Heart left ventricle (tissue), 16 donors: Measurements from ENCODE around the gene HDHD2. TPM values are rescaled to one million over a fixed set of nuclear protein-coding genes. Genes with fewer than 3 reads are reported as not detected.
A peak's percentile ranks its signal among the peaks of the same experiment; 100 is the strongest.

Experiments used
- ATAC-seq, 4 donors: fragments of 200-7000 bp; cut with Tn5 transposase; one replicate each; pipeline ENCODE4 v1.9.1; 2020 to 2022; ENCODE audit warnings: moderate library complexity in 4 of 4, mild to moderate bottlenecking in 3 of 4, moderate number of reproducible peaks in 1 of 4
- DNase-seq, 5 donors: peaks; one replicate each; pipeline ENCODE4 v3.0.0-alpha.2; 2020
- H3K27ac ChIP-seq, 12 donors: fragments of 200-600 bp; sonication (generic) in 4 of 12; one replicate each; pipeline versions ENCODE4 v1.5.0 to v1.8.0; 2016 to 2022; ENCODE audit warnings: mild to moderate bottlenecking in 2 of 12
- H3K27me3 ChIP-seq, 9 donors: fragments of 200-600 bp; sonication (generic) in 2 of 9; one replicate each; pipeline versions ENCODE4 v1.5.1 to v1.8.0; 2016 to 2022; ENCODE audit warnings: mild to moderate bottlenecking in 3 of 9
- H3K36me3 ChIP-seq, 9 donors: fragments of 200-600 bp; sonication (generic) in 2 of 9; one replicate each; pipeline versions ENCODE4 v1.5.0 to v1.8.0; 2018 to 2022; ENCODE audit warnings: mild to moderate bottlenecking in 2 of 9
- H3K4me1 ChIP-seq, 12 donors: fragments of 200-600 bp; sonication (generic) in 4 of 12; one replicate each; pipeline versions ENCODE4 v1.5.0 to v1.8.0; 2016 to 2022; ENCODE audit warnings: mild to moderate bottlenecking in 3 of 12
- H3K4me3 ChIP-seq, 12 donors: fragments of 200-600 bp; sonication (generic) in 4 of 12; one replicate each; pipeline versions ENCODE4 v1.5.0 to v1.8.0; 2017 to 2022; ENCODE audit warnings: mild to moderate bottlenecking in 9 of 12, moderate library complexity in 4 of 12
- H3K9me3 ChIP-seq, 12 donors: fragments of 200-600 bp; sonication (generic) in 4 of 12; one replicate each; pipeline versions ENCODE4 v1.5.0 to v1.8.0; 2016 to 2022; ENCODE audit warnings: mild to moderate bottlenecking in 1 of 12
- POLR2A ChIP-seq, 2 donors: fragments of 450-650 bp; IDR thresholded peaks; one replicate each; pipeline ENCODE4 v1.6.1; 2017; ENCODE audit warnings: antibody characterized with exemption in 2 of 2, mild to moderate bottlenecking in 2 of 2, moderate library complexity in 2 of 2
- WGBS, 4 donors: extraction: QIAGEN DNeasy Blood & Tissue Kit in 2 of 4; methylation state at CpG; one replicate each; pipeline versions ENCODE4 v1.1.5 to v1.1.7; 2013 to 2018; 5-methylcytosine and 5-hydroxymethylcytosine counted together
- intact Hi-C, 10 donors: fragments of 100-400 bp; cut with DNase I; formaldehyde crosslinking; loops; one replicate each; pipeline versions ENCODE4 v1.11.1 to v1.14.2; 2022
- polyA plus RNA-seq, 2 donors: library from polyadenylated mRNA; stranded (reverse); fragments of 200-250 nt; gene quantifications; one replicate each; pipeline ENCODE4 v1.2.3, GENCODE V29; 2013
- total RNA-seq, 9 donors: library from RNA; depleted of rRNA in 2 of 9; stranded (reverse); fragments of >200 nt in 2 of 9; fragmentation: NEBNext Ultra II Directional in 3 of 9; extraction: Animal tissue kit (Norgen Biotek cat#: 25700) in 3 of 9; gene quantifications; one replicate each; pipeline versions ENCODE4 v1.1.0 to v1.2.4, GENCODE V29; 2016 to 2023
- TF ChIP-seq, protein P1 (sequence below), 12 donors: fragments of 200-600 bp; sonication (generic) in 4 of 12; IDR thresholded peaks; one replicate each; pipeline versions ENCODE4 v1.5.0 to v1.8.0; 2018 to 2022; ENCODE audit warnings: antibody characterized with exemption in 12 of 12, mild to moderate bottlenecking in 5 of 12
- donor health status: ischemic (EF 13 %, LVEDD 7.1; RV severe dilation, severe dysfunction).
- donor health status: healthy with polysubstance abuse.
- donor health status: DM: no; HTN: yes; CAD: no.
- donor health status: DM: no; HTN: no; CAD: no.
- donor health status: ischemic (EF 25% LVEDD 6.9; RV normal size, moderate dysfunction).
- donor health status: ischemic (EF 25% LVEDD 5.7; RV mildly dilated, moderate dysfunction).
- donor health status: healthy.
- donor health status: DM: yes; HTN: yes; CAD: no.
- donor health status: ischemic (EF 35%, LVEDD 5.7; RV mildly dilated, moderate dysfunction).
- donor health status: nonischemic (EF 11% LVEDD 7.7; RV severe dilation, severe dysfunction).
- donor health status: DM: yes; HTN: yes; CAD: no.
- donor health status: PGD.
- donor health status: ischemic (EF 29% LVEDD 5.4; RV normal size, mild dysfunction).
- donor health status: nonischemic (EF 23%, LVEDD 6.1; RV moderate dilation, normal function).

Gene HDHD2
- total and polyA plus RNA-seq, 11 donors: 15.8 to 50.8 (median 38.0) TPM

DNA sequence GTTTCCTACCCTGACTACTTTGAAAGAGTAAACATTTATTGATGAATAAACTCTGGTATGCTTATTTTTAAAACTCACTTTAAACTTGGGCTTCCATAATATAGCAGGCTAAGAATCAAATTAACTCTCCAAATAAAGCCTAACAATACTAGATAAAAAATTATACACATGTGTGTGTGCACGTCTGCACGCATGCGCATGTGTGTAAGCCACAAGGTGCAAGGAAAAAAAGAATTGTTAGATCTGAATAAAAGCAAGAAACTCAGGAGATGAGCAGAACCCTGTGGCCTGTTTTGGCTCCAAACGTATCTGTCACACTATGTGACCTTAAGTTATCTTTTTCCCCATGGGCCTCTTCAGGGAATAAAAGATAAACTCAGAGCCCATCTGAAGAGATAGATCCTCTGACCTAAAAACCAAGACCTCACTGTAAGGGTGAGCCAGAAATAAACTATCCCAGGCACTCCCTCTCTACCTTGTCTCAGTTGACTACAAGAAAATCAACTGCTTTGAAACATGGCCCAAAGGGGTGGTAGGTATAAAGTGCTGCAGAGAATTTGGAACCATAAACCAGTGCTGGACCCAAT lies 6.3 kb downstream of the HDHD2 start:
- DNase-seq (no peak), ATAC-seq (peak in 3 of 4 donors; percentile 69 to 76 (median 74))
- Histone ChIP-seq H3K27ac (peak overlapping the region in 3 of 12 donors; percentile 10 to 37 (median 25)), H3K4me1 (peaks cover 0 to 41% (median 18%) of the 10 kb centered on the region in 12 donors), H3K36me3 (no peaks in the 10 kb centered on the region), H3K4me3 (no peak overlapping the region), H3K27me3 (no peaks in the 10 kb centered on the region), H3K9me3 (no peaks in the 10 kb centered on the region)
- 72 to 76% (median 73%) methylated on average over 4 of the region's 4 CpGs for WGBS, 4 donors
- TF ChIP-seq POLR2A (IDR thresholded peaks at IDR 0.05): no peak
- TF ChIP-seq, protein P1, sequence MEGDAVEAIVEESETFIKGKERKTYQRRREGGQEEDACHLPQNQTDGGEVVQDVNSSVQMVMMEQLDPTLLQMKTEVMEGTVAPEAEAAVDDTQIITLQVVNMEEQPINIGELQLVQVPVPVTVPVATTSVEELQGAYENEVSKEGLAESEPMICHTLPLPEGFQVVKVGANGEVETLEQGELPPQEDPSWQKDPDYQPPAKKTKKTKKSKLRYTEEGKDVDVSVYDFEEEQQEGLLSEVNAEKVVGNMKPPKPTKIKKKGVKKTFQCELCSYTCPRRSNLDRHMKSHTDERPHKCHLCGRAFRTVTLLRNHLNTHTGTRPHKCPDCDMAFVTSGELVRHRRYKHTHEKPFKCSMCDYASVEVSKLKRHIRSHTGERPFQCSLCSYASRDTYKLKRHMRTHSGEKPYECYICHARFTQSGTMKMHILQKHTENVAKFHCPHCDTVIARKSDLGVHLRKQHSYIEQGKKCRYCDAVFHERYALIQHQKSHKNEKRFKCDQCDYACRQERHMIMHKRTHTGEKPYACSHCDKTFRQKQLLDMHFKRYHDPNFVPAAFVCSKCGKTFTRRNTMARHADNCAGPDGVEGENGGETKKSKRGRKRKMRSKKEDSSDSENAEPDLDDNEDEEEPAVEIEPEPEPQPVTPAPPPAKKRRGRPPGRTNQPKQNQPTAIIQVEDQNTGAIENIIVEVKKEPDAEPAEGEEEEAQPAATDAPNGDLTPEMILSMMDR (IDR thresholded peaks at IDR 0.05): no peak
- intact Hi-C loops: loop anchor here in 1 of 10 donors (5.0 kb wide), 1 partner anchor 33 kb away; the partner anchor contains the start of gene IER3IP1

DNA sequence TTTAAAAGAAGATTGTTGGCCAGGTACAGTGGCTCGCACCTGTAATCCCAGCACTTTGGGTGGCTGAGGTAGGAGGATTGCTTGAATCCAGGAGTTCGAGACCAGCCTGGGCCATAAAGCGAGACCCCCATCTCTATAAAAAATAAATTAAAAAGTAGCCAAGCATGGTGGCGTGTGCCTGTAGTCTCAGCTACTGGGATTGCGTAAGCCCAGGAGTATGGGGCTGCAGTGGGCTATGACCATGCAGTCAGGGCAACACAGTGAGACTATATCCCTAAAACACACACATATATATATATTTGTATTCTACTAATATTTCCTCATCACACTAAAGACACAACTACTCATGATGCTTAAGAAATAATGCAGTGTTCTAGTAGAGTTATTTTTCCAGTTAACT lies 7.1 kb downstream of the HDHD2 start:
- DNase-seq (no peak), ATAC-seq (no peak)
- Histone ChIP-seq H3K4me1 (peaks cover 0 to 33% (median 11%) of the 10 kb centered on the region in 12 donors), H3K27me3 (no peaks in the 10 kb centered on the region), H3K27ac (no peak overlapping the region), H3K36me3 (no peaks in the 10 kb centered on the region), H3K9me3 (no peaks in the 10 kb centered on the region), H3K4me3 (no peak overlapping the region)
- intact Hi-C loops: loop anchor here in 1 of 10 donors (5.0 kb wide), 1 partner anchor 34 kb away; the partner anchor contains the start of gene IER3IP1
- WGBS, 4 donors: 98 to 100% (median 98%) methylated on average over 5 of the region's 5 CpGs
- no peak for TF ChIP-seq POLR2A (IDR thresholded peaks at IDR 0.05)
- TF ChIP-seq, protein P1 (IDR thresholded peaks at IDR 0.05): no peak

DNA sequence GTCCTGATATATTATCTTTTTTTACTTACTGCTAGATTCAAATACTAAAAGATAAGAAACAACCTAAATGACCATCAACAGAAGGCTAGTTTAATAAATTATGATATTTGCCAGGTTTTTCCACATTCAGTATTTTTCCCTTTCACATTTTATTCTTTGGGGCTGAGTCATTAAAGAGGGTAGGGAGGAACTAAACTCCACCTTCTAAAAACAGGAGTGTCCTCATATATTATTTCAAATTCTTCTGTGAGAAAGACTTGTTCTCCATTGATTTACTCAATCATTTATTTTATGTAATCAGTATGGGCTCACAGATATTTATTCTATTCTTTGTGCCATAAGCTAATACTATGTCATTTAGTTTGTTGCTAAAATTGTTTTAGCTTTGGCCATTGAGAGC lies 9.0 kb downstream of the HDHD2 start:
- H3K4me1 ChIP-seq: peaks cover 0 to 20% (median 9%) of the 10 kb centered on the region in 12 donors
- H3K27ac ChIP-seq: no peak overlapping the region
- peaks cover 0 to 8% (median 4%) of the 10 kb centered on the region in 9 donors for H3K36me3 ChIP-seq
- TF ChIP-seq POLR2A (IDR thresholded peaks at IDR 0.05): no peak
- TF ChIP-seq, protein P1 (IDR thresholded peaks at IDR 0.05): no peak
- H3K27me3 ChIP-seq: no peaks in the 10 kb centered on the region
- intact Hi-C loops: loop anchor here in 1 of 10 donors (5.0 kb wide), 1 partner anchor 36 kb away; the partner anchor contains the start of gene IER3IP1
- H3K4me3 ChIP-seq: no peak overlapping the region
- no peak for ATAC-seq
- DNase-seq: no peak
- no peaks in the 10 kb centered on the region for H3K9me3 ChIP-seq

DNA sequence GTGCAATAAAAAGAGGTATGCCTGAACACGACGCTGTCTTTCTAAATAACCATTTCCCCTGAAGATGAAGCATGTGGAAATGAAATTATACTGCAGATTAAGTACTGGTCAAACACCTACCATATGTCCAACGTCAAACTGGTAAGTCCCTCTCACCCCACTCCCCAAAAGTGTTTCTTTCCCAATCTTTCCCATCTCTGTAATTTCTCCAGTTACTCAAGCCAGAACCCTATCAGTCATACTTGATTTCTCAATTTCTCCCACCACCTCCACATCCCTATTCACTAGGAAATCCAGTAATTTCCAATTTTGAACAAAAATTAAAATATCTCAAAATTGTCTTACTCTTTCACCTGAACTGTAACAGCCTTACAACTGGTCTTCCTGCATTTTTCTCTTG lies 29.2 kb downstream of the HDHD2 start:
- WGBS, 4 donors: 91 to 98% (median 96%) methylated on average over 3 of the region's 3 CpGs
- peaks cover 0 to 65% (median 44%) of the 10 kb centered on the region in 9 donors for H3K36me3 ChIP-seq
- H3K4me3 ChIP-seq: no peak overlapping the region
- no peaks in the 10 kb centered on the region for H3K4me1 ChIP-seq
- TF ChIP-seq, protein P1 (IDR thresholded peaks at IDR 0.05): no peak
- TF ChIP-seq POLR2A (IDR thresholded peaks at IDR 0.05): no peak
- no peaks in the 10 kb centered on the region for H3K27me3 ChIP-seq
- no peak for DNase-seq
- no peaks in the 10 kb centered on the region for H3K9me3 ChIP-seq
- intact Hi-C loops: loop anchor here in 1 of 10 donors (5.0 kb wide), 1 partner anchor 71 kb away; no protein-coding TSS in a partner anchor
- ATAC-seq: no peak
- H3K27ac ChIP-seq: no peak overlapping the region
